Activated effector memory CD4-positive, alpha-beta T cell treated with Interleukin-2 at 50 U/mL for 16 hours (primary cell): ENCODE results near the gene CHCHD2.
"Not testable (repeated sequence)": the region's sequence is repeated elsewhere in the genome, so short reads cannot be mapped to it uniquely, and the experiment has no call there.

Source experiments
- DNase-seq: peaks from one replicate; pipeline ENCODE4 v3.0.0-alpha.2; 2020

CHCHD2 gene, protein sequence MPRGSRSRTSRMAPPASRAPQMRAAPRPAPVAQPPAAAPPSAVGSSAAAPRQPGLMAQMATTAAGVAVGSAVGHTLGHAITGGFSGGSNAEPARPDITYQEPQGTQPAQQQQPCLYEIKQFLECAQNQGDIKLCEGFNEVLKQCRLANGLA

DNA sequence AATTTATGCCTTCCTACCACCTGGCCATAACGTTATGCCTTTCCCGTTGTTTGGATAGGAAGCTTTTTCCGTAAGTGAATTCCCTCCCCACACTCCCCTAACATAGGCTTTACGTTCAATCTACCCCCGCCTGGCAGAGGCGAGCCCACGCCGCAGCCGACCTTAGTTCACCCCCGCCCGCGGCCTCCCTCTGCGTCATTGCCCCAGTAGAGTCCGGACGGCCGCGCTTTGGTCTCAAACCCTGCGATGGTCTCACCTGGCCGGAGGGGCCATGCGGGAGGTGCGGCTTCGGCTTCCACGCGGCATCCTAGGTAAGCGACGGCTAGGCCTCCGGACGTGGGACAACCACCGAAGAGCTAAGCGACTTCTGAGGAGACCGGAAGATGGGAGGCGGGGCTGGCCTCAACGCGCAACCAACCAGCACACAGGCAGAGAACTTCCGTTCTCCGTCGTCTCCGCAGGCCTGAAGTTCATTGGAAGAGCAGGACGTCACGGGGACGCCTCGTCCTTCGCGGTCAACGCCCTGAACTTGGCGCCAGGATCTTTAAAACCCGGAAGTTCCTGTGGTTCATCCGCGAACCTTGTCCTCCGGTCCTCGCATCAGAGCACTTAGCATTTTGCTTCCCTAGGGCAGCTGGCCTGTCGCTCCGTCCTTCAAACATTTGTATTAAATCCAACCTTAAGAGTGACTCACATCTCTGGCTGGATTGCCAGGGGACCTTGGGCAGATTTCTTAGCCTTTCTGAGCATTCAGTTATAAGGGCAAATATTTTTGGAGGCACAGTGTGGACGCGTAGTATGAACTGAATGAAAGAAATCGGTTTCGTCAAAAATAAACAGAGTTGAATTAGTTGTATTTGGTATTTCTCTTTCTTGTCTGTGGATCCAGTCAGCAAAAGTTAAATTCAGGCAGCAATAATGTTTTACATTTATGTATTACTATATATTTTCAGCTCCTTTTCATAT, at the start of gene CHCHD2:
CHCHD2 (minus strand) TSS at position 369 of the 966 bp plus-strand sequence; CDS start at position 306, 63 bp downstream.
- peak; percentile 91 for DNase-seq

DNA sequence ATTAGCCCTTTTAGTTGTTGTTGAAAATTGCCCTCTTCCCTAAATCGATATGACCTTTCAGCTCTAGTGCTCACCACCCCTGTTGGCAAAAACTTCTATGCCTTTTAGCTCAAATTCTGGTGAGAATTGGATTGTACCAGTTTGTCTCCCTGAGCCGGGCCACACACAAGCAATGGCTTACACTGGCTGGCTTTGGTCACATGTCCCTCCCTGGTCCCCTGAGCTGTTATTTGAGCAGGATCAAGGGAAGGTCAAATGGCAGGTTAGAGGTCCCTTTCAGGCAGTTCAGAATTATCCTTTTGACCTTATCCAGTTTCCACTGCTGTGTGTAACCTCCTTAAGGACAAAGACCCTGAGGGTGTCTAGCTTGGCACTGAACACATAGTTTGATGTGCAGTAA, 24.8 kb upstream of the CHCHD2 start:
- not testable (repeated sequence) for DNase-seq

DNA sequence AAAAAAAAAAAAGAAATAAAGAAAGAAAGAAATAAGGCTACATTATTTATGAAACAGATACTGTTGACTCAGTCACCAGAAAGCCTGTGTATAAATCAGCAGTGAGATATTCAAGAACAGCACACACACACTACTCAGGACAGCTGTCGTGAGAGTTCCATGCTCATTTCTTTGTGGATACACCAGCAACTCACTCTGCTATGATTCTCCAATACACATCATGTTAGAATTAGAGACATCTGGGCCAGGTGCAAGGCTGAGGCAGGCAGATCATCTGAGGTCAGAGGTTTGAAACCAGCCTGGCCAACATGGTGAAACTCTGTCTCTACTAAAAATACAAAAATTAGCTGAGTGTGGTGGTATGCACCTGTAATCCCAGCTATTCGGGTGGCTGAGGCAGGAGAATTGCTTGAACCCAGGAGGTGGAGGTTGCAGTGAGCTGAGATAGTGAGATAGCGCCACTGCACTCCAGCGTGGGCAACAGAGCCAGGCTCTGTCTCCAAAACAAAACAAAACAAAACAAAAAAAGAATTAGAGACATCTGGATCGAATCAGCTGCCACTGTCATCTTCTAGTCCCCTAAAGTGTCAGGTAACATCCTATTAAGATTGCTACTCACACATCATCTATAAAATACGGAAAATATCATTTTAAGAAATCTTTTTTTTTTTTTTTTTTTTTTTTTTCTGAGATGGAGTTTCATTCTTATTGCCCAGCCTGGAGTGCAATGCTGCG, 21.1 kb upstream of the CHCHD2 start:
- no peak for DNase-seq

DNA sequence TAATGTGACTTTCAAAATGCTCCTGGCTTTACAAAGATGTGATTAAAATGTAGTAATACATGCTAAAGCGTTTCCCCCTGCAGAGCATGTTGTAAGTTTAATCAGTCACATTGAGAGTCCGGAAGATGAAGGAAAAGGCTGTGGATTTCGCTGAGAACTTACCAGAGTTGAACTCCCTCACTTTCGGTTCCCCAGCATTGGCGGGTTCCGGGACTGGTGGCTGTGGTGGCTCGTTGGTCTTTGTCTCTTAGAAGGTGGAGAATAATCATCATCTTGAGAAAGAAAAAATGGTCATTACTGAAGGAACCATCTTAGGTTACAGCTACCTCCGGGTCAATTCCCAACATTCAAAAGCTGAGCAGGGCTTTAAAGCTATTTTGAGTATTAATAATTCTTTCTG, 19.6 kb upstream of the CHCHD2 start:
- no peak for DNase-seq

DNA sequence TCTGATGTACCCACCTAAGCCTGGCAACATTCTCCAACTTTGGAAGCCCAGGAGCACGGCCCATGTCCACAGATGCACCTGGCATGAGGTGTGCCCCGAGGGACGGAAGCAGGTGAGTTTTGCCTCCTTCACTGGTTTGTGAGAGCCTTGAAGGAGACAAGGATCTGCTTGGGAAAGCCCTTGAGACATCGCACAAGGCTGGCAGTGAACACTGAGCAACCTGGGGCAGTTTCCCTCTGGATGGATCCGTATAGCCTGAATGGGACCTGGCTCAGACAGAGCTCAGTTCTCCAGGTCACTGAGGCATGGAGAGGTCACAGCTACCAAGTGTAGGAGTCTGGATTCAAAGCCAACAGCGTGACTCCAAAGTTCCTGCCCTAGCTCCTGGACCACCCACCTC, 18.7 kb upstream of the CHCHD2 start:
- DNase-seq, result no peak

DNA sequence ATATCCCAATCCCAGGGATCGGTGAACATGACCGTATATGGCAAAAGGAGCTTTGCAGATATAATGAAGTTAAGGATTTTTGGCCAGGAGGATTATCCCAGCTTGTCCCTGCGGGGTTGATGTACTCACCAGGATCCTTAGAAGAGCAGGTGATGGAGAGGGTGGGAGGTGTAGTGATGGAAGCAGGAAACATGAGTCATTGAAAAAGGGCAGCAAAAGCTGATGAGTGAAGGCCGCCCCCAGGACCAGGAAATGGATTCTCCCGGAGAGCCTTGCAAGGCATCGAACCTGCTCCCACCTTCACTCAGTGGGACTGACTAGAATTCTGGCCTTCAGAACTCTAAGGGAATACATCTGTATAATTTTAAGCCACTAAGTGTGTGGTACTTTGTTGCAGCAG, 15.2 kb upstream of the CHCHD2 start:
- no peak for DNase-seq

DNA sequence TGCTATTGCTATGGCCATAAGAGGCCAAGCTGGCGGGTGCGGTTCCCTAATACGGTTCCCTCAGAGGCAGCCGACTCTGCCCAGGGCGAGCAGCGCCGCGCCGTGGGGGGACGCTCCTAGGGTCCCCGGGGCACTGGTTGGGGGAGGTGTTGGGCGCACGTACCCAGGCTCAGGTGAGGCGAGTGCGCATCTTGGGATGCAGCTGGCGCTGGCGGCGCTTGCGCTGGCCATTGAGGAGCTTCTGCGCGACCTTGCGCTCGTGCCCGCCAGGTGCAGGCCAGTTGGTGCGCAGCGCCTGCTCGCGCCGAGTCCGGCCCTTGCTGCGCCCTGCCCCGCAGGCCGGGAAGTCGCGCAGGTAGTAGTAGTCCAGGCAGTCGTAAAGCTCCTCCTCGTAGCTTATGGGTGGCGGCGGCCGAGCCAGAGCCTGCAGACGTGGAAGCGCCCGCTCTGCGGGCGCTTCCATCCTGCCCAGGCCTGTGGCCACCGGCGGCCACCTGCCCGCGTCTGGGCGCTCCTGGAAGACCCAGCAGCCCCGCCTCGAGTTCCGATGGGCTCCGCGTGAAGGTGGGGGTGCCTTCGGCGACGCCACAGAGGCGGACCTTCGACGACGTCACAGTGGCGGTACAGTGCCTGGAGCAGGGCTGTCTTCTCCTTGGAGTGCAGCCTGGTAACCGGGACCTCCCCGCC, 9.7 kb upstream of the CHCHD2 start, which contains the start of gene NUPR2:
NUPR2 (minus strand) TSS at position 566 of the 687 bp plus-strand sequence; CDS start at position 463, 103 bp downstream.
- no peak for DNase-seq

DNA sequence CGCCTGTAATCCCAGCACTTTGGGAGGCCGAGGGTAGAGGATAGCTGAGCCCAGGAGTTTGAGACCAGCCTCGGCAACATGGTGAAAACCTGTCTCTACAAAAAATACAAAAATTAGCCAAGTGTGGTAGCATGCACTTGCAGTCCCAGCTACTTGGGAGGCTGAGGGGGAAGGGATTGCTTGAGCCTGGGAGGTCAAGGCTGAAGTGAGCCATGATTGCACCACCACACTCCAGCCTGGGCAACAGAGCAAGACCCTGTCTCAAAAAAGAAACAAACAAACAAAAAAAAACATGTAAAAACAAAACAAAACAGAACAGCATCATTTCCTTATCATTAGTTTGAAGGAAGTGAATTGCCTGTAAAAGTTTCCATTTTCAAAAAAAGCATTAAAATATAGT, 6.0 kb upstream of the CHCHD2 start:
- not testable (repeated sequence) for DNase-seq

DNA sequence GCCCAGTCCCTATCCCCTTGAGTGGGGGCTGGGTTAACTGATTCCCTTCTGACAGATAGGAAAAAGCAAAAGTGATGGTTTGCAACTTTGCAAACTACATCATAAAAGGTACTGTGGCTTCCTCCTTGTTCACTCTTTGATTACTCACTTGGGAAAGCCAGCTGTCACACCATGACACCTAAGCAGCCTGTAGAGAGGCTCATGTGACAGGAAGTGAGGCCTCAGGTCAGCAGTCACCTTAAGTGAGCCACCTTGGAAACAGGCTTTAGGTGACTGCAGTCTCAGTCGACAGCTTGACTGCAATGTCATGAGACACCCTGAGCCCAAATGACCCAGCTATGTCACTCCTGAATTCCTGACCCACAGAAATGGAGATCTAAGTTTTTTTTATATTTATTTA, 4.3 kb upstream of the CHCHD2 start:
- no peak for DNase-seq

DNA sequence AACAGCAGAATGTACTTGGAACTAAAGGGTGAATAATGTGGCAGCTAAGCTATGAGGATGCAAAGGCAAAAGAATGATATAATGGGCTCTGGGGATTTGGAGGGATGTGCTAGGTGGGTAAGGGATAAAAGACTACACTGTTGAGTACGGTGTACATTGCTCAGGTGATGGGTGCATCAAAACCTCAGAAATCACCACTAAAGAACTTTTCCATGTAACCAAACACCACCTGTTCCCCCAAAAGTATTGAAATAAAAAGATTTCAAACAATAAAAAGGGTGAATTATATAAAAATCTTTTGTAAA, 1.6 kb upstream of the CHCHD2 start:
- DNase-seq, result no peak

DNA sequence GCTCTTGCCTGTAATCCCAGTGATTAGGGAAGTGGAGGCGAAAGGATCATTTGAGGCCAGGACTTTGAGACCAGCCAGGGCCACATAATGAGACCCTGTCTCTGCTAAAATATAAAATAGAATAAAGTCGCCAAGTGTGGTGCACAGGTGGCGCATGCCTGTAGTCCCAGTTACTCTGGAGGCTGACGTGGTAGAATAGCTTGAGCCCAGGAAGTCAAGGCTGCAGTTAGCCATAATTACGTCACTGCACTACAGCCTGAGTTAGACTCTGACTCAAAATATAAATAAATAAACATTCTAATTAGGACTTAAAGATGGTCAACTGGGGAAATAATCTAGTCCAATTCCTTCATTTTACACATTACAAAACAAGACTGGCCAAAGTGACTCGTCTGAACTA, 768 bp downstream of the CHCHD2 start:
- DNase-seq, result no peak

DNA sequence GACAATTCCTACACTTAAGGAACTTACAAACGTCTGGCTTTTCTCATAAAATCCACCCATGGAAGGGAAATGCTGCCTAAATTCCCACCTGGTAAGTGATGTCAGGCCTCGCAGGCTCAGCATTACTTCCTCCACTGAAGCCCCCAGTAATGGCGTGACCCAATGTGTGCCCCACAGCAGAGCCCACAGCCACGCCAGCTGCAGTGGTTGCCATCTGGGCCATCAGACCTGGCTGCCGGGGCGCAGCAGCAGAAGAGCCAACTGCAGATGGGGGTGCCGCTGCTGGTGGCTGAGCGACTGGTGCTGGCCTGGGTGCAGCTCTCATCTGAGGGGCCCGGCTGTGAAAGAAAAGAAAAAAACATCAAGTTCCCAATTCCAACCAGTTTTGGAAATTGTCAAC, 2.1 kb downstream of the CHCHD2 start:
- DNase-seq, result not testable (repeated sequence)

DNA sequence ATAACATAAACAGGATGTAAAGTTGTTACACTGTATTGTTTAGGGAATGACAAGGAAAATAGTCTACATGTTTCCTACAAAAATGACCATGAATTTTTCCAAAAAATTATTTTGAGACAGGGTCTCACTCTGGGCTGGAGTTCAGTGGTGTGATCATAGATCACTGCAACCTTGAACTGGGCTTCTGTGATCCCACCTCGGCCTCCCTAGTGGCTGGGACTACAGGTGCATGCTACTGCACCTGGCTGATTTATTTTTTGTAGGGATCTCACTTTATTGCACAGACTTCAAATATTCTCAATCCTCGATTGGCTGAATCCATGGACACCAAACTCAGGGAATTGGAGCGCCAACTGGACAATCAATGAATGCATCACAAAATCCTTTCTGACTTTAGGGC, 6.6 kb downstream of the CHCHD2 start:
- DNase-seq, result no peak

DNA sequence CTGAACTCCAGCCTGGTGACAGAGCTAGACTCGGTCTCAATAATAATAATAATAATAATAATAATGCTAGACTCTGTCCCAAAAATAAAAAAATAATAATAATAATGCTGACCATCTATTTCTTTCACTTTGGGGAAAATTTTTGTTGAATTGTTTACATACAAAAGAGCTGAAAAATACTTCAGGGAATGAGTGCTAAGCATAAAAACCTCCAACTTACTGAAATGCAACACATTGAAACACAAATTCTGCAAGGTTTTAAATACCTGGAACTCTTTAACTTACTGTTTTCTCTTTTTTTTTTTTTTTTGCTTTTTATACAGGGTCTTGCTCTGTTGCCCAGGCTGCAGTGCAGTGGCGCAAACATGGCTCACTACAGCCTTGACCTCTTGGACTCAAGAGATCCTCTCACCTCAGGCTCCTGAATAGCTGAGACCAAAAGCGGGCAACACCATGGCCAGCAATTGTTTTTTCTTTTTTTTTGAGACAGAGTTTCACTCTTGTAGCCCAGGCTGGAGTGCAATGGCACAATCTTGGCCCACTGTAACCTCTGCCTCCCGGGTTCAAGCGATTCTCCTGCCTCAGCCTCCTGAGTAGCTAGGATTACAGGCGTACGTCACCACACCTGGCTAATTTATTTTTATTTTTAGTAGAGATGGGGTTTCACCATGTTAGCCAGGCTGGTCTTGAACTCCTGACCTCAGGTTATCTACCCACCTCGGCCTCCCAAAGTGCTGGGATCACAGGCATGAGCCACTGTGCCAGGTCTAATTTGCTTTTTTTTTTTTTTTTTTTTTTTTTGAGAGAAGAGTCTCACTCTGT, 7.9 kb downstream of the CHCHD2 start:
- DNase-seq, result not testable (repeated sequence)

DNA sequence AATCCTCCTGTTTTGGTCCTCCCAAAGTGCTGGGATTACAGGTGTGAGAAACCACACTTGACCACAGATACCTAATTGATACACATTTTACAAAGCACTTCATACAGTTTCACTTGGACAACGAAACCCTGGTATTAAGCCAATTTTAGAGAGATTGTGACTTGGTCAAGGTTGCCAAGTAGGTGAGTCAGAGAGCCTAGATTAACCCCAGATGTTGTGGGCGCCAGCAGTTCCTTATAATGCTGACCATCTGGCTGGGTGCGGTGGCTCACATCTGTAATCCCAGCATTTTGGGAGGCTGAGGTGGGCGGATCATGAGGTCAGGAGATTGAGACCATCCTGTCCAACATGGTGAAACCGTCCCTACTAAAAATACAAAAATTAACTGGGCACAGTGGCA, 8.6 kb downstream of the CHCHD2 start:
- DNase-seq, result no peak

DNA sequence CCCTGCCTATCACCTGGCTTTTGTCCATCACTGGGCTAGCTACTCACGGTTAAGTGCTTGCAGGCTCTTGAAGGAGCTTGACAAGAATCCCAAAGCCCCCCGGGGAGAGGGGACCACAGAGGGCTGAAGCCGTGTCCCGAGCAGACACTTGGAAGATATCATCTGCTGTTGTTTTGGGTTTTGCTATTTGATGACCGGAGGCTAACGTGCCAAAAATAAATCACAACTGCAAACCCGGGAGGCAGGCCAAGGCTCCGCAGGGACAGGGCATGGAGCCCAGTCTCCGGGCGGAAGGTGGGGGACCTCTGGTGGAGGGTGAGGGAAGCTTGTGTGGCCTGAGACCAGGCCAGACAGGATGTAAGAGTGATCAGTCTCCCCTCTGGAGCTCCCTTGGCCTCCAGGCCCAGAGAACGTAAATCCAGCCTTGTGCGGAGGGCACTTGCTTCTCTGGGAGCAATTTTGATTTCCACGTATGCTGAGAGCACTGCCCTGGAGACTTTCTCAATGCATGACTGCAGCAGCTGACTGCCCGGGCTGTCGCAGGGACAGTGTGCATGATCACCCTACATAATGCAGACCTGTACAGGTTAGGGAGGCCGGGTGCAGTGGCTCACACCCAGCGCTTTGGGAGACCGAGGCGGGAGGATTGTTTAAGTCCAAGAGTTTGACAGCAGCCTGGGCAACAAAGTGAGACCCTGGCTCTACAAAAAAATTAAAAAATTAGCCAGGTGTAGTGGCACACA, 13.3 kb downstream of the CHCHD2 start, which contains the start of gene PHKG1:
PHKG1 (minus strand) TSS at position 164 of the 743 bp plus-strand sequence. CDS start 4,011 bp downstream, outside the sequence.
- no peak for DNase-seq

DNA sequence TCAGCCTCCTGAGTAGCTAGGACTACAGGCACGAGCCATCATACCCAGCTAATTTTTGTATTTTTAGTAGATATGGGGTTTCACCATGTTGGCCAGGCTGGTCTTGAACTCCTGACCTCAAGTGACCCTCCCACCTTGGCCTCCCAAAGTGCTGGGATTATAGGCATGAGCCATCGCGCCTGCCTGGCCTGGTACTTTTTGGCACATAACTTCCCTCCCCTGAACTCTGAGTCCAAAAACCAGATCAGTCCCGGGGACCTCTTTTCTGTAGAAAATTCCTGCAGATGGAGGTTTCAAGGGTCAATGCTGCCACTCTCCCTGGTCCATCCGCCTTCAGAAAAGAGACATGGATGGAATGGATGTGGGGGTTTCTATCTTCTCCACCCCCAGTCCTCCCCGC, 13.9 kb downstream of the CHCHD2 start:
- DNase-seq, result not testable (repeated sequence)

DNA sequence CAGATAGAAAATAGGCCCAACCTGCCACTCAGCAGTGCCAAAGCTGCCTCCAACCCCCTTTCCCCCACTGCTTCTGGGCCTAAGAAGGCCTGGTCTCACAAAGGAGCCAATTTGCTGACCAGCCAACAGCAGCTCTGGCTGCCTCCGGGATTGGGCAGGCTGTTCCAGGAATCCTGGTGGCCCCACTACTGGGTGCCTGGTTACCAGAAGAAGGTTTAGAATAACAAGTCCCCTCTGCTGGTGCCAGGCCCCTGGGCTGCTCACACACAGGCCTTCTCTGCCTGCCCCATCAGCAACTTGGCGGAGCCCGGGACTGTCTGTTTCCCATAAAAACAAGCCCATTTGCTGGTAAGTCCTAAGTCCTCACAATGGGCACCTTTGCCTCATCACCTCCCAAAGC, 14.7 kb downstream of the CHCHD2 start:
- DNase-seq, result no peak

DNA sequence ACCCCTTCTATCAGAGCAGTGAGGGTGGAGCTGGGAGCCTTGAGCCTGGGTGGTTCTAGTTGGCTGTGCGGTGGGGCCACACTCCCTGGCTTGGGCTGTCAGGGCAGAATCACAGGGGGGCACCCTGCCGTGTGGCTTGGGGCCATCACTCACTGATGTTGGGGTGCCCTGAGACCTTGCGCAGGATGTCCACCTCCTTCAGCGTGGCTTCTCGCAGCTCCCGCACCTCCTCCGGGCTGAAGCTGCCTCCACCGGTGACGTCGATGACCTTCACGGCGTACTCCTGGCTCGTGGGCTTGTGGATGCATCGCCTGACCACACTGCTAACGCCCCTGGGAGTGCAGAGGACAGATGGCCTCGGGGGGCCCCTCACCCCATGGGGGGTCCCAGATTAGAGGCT, 18.8 kb downstream of the CHCHD2 start:
- DNase-seq, result no peak

DNA sequence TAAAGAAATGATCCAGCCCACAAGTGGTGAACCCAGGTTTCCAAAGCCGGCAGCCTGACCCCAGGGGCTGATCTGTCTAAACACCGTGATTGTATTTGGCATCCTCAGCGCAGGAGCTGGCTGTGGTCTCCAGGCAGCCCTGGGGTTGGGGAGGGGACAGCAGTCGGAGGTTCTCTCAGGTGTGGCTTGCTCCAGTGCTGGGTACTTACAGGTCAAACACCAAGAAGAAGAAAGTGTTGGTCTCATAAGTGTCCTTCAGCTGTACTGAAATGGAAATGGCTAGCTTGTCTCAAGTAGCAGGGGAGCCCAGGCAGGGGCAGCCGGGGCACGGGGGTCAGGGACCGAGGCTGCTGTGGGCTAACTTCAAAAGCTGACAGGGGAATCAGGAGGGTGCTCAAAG, 19.5 kb downstream of the CHCHD2 start:
- no peak for DNase-seq

DNA sequence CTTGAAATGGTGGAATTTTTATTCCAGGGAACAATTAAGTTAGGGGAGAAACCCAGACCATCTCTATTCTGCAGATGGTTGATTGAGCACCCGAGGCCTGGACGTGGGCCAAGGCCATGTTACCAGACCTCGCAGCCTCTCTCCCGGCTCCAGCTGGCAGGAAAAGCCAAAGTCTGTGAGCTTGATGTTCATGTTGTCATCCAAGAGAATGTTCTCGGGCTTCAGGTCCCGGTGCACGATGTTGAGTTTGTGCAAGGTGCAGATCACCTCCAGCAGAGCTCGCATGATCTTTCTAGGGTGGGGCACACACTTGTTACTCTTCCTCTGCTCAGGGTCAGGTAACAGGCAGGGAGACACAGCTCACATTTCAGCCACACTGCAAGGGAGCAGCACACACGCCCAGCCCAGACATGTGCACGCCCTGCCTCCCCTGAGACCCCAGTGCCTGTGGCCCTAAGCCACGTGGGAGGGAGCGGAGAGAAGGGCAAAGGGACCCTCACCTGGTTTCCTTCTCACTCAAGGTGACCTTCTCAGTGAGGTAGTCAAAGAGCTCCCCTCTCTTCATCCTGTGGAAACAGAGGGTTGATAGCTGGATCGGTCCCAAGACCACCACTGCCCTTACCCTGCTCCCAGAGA, 23.0 kb downstream of the CHCHD2 start:
- DNase-seq, result no peak
